RWPE1 (cell line): Measurements from ENCODE around the gene NUP107.
A peak's percentile ranks its signal among the peaks of the same experiment; 100 is the strongest.
"Not testable (repeated sequence)": the region's sequence is repeated elsewhere in the genome, so short reads cannot be mapped to it uniquely, and the experiment has no call there.

Experiments
- CTCF ChIA-PET: fragments of 350-600 bp; sonication (Branson Sonifier 250); formaldehyde crosslinking; extraction: SDS; loops from one replicate; lab custom pipeline; 2021; lab: Yijun Ruan, JAX
- POLR2A ChIA-PET: fragments of 400-600 bp; formaldehyde crosslinking; extraction: SDS; loops from one replicate; lab custom pipeline; 2020; ENCODE audit warnings: antibody characterized with exemption; ENCODE audit not compliant: low non-redundant PET; lab: Yijun Ruan, JAX
- DNase-seq: peaks from one replicate; pipeline ENCODE4 v3.0.0; 2012; ENCODE audit warnings: low spot score
- H3K27ac ChIP-seq: fragments of 450-650 bp; 2 replicates; pipeline ENCODE4 v1.5.1; 2017
- CTCF ChIP-seq: fragments of 450-650 bp; conservative IDR thresholded peaks from 2 replicates; pipeline ENCODE4 v1.5.1; 2017; ENCODE audit warnings: low read depth, mild to moderate bottlenecking

The NUP107 gene

GRCh38 chr12:68686595-68687521 lies at the start of gene NUP107:
Gene NUP107 (plus strand): TSS chr12:68686978. CDS start chr12:68687066, 88 bp downstream.
- DNase-seq = peak; percentile 99
- POLR2A ChIA-PET = no interaction called here
- peak within 1 kb of the TSS; percentile 75 for H3K27ac ChIP-seq
- no peak for TF ChIP-seq CTCF
- CTCF ChIA-PET = interaction anchor here (0.5 kb wide), 1 partner anchor 286 kb away, joined by 3 read pairs; no protein-coding TSS in a partner anchor

DNA sequence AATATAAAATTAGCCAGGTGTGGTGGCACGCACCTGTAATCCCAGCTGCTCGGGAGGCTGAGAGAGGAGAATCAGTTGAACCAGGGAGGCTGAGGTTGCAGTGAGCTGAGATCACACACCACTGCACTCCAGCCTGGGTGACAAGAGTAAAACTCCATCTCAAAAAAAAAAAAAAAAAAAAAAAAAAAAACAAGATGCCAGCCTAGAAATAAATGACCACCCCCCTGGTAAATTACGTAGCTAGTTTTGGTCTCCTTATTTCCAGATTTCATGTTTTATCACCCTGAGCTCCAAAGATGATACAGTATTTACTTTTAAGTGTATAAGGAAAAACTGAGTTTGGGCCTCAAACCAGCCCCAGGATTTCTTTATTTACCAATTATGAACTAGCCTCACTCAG lies 49.3 kb upstream of the NUP107 start:
- CTCF ChIA-PET = interaction anchor here (0.6 kb wide), 2 partner anchors 524 to 1816 kb away, joined by 3 to 6 read pairs; no protein-coding TSS in a partner anchor
- H3K27ac ChIP-seq, DNase-seq, POLR2A ChIA-PET: not testable (repeated sequence)

DNA sequence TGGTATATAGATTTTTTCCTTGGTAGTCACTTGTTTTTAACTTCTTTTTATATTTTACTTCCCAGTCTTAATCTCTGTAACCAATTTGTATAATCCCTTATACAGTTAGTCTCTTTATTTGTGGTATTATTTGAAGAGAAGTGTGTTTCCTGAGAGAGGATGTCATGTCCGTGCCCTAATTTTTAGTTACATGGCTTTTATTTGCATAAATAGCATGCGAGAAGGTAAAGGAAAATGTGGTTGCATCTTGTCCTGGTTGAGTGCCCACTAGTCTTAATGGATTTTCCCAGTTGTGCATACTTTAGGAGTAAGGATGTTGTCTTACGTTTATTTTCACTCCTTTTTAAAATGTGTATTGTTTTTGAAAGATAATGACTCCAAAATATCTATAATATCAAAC lies 48.6 kb upstream of the NUP107 start:
- ChIA-PET CTCF (interaction anchor here (0.6 kb wide), 1 partner anchor 525 kb away, joined by 3 read pairs; no protein-coding TSS in a partner anchor), POLR2A (no interaction called here)

DNA sequence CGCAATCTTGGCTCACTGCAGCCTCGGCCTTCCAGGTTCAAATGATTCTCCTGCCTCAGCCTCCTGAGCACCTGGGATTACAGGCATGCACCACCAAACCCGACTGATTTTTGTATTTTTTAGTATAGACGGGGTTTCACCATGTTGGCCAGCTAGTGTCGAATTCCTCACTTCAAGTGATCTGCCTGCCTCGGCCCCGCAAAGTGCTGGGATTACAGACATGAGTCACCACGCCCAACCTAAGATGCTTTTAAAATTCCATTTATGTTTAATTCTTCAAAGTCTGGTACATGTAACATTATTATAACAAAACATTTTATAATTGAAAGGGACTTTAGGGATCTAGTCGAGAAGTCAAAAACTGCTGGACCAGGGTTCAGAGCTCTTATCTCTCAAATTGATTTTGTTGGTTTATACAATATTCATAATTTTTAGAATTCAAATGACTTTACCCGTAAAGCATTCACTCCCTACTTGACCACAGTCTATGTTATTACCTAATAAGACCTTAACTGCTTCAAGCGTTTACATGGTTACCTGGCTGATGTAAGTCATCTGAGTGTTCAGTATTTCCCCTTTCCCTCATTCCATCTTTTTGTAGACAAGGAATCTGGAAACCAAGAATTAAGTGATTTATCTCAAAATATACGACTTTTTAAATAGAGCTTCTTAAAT lies 47.9 kb upstream of the NUP107 start:
- ChIA-PET CTCF (interaction anchor here (1.1 kb wide), 1 partner anchor 12 kb away, joined by 3 read pairs; no protein-coding TSS in a partner anchor), POLR2A (no interaction called here)
- TF ChIP-seq CTCF = no peak
- no peak overlapping the region for H3K27ac ChIP-seq
- DNase-seq = no peak

More for the DNA sequence above, 48.6 kb upstream of the NUP107 start:
- DNase-seq = no peak
- no peak for TF ChIP-seq CTCF
- H3K27ac ChIP-seq = no peak overlapping the region

GRCh38 chr12:68639396-68639767 lies 47.4 kb upstream of the NUP107 start:
- ChIA-PET POLR2A (no interaction called here), CTCF (interaction anchor here (0.6 to 1.1 kb wide), 2 partner anchors 12 to 118 kb away, joined by 3 read pairs; no protein-coding TSS in a partner anchor)
- DNase-seq = no peak
- no peak overlapping the region for H3K27ac ChIP-seq
- TF ChIP-seq CTCF = no peak

DNA sequence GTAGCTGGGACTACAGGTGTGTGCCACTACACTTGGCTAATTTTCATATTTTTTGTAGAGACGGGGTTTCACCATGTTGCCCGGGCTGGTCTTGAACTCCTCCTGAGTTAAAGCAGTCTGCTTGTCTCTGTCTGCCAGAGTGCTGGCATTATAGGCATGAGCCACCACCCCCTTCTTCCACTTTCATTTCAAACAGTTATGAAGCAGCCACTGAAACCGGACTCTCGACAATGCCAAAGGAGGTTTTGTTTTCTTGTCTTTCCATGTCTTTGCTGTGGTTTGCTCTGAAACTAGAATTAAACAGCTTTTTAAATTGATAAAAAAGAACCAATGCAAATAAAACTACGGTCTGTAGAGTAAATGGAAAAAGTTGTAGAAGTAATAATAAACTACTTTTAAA lies 45.6 kb upstream of the NUP107 start:
- no peak for DNase-seq
- H3K27ac ChIP-seq = no peak overlapping the region
- TF ChIP-seq CTCF = no peak
- ChIA-PET POLR2A (no interaction called here), CTCF (interaction anchor here (0.6 kb wide), 1 partner anchor 275 kb away, joined by 5 read pairs; no protein-coding TSS in a partner anchor)
